Erythroblast (primary cell): Measurements from ENCODE around the gene FNIP2.
"Not testable (repeated sequence)": the region's sequence is repeated elsewhere in the genome, so short reads cannot be mapped to it uniquely, and the experiment has no call there.

Source experiments
- GATA1 ChIP-seq: IDR thresholded peaks from 2 replicates; pipeline ENCODE4 v1.6.1; 2011; ENCODE audit warnings: low read depth, mild to moderate bottlenecking, control low read depth, low read length, moderate library complexity
- POLR2A ChIP-seq: IDR thresholded peaks from 2 replicates; pipeline ENCODE4 v1.6.1; 2011; ENCODE audit warnings: mild to moderate bottlenecking, low read length

GRCh38 chr4:158927774-158928173 is 158.9 kb downstream of the FNIP2 start:
- not testable (repeated sequence) for TF ChIP-seq POLR2A, GATA1
